GM21528 (cell line): ENCODE measurements around the gene SERPINA12.

Experiments
- ATAC-seq: cut with Tn5 transposase; IDR thresholded peaks from one replicate; pipeline ENCODE4 v1.9.1; 2021; ENCODE audit warnings: mild to moderate bottlenecking, moderate library complexity; ENCODE audit not compliant: unreplicated experiment, low FRiP score

SERPINA12 gene

DNA sequence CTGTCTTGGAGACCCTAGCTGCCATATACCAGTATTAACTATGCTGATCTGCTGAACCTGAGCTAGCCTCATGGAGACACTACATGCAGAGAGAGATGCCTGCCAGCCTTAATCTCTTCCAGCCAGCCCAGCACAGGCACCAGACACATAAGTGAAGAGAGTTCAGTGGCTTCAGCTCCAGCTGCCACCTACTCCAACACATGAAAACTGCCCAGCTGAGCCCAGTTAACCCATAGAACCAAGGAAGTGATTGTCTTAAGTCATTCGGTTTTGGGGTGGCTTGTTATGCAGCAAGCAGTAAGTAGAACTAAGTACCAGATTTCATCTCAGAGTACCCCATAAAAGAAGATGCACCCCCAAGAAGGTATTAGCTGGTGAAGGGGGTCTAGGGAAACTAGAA, 64.3 kb downstream of the SERPINA12 start:
- ATAC-seq: no peak

GRCh38 chr14:94441531-94442205, 67.6 kb downstream of the SERPINA12 start:
- no peak for ATAC-seq

- ATAC-seq: no peak
Observed at GRCh38 chr14:94441130-94441529, 68.1 kb downstream of the SERPINA12 start.

DNA sequence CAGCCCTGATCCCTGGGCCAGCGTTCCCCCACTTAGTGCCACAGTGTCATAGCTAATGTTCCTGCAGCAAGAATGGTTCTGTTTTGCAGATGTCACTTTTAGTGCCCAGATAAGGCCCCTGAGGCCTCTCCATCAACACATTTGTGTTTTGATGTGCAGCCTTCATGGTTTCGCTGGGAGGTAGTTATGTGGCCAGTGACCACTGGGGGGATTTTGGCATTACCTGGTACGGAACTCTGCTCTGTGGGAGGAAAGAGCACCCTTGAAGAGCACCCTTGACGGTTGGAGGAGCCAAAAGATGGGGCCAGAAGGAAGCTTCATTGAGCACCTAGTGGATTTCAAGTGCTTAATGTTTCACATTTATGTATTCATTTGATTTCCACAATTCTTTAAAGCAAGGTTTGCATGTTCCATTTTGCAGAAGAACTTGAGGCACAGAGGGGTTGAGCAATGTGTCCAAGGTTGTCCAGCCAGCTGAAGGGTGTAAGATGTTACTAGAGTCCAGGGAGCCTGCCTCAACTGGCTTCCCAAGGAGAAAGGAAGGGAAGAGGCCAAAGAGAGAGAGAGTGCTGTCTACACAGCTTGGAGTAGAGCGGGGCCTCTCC, 69.7 kb downstream of the SERPINA12 start:
- ATAC-seq: no peak
